ENCODE data around the gene STAB2.

Gene STAB2

DNA sequence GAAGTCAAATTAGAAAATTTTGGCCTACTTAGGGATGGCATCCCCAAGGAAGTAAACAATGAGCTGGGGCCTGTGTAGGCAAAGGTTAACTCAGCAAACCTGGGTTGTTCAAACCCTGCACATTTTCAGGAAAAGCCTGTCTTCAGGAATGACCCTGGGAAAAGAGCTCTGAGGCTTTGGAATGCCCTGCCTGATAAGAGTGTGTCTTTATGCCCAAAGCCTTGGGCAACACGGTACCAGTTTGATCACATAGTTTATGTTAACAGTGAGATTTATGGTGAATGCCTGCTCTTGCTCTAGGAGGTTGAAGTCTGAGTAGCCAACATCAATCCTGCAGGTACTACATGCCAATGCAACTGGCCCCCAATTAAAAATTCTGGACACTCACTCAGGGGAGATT, 28.2 kb upstream of the STAB2 start:
- in situ Hi-C loops (cut with HindIII; ENCODE audit: low pct_ligation_motif_present, low sequenced_read_pairs) = no loop called here
- Histone ChIP-seq H3K4me3 (ENCODE audit: low read depth, low read length) (no peak overlapping the region), H3K27me3 (replicated peaks) (no peaks in the 10 kb centered on the region), H3K36me3 (replicated peaks) (no peaks in the 10 kb centered on the region), H3K27ac (no peak overlapping the region)
- TF ChIP-seq, protein P1, sequence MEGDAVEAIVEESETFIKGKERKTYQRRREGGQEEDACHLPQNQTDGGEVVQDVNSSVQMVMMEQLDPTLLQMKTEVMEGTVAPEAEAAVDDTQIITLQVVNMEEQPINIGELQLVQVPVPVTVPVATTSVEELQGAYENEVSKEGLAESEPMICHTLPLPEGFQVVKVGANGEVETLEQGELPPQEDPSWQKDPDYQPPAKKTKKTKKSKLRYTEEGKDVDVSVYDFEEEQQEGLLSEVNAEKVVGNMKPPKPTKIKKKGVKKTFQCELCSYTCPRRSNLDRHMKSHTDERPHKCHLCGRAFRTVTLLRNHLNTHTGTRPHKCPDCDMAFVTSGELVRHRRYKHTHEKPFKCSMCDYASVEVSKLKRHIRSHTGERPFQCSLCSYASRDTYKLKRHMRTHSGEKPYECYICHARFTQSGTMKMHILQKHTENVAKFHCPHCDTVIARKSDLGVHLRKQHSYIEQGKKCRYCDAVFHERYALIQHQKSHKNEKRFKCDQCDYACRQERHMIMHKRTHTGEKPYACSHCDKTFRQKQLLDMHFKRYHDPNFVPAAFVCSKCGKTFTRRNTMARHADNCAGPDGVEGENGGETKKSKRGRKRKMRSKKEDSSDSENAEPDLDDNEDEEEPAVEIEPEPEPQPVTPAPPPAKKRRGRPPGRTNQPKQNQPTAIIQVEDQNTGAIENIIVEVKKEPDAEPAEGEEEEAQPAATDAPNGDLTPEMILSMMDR (IDR thresholded peaks at IDR 0.05; ENCODE audit: low read depth, low read length, missing control alignments) = no peak
- no peak for DNase-seq

DNA sequence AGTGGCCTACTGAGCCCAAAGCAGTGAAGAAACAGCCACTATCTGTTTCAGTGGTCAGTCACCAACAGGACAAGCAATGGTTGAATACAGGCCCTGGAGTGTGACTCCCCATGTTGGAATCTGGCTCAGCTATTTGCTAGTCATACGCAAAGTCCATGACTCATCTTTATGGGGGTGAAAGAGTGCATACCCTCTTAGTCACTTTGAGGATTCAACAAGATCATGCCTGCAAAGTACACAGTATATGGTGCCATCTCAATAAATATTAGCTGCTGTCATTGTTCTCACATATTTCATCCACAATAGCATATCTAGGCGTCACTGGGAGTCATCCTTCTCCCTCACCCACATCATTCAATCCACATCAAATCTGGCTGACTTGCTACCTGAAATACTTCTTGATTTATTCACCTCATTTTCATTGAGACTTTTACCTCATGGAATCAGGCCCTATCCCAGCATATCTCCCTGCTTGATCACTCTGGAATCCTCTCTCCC, 26.4 kb upstream of the STAB2 start:
- H3K27ac ChIP-seq = peak overlapping the region; percentile 48
- in situ Hi-C loops (cut with HindIII; ENCODE audit: low pct_ligation_motif_present, low sequenced_read_pairs) = no loop called here

DNA sequence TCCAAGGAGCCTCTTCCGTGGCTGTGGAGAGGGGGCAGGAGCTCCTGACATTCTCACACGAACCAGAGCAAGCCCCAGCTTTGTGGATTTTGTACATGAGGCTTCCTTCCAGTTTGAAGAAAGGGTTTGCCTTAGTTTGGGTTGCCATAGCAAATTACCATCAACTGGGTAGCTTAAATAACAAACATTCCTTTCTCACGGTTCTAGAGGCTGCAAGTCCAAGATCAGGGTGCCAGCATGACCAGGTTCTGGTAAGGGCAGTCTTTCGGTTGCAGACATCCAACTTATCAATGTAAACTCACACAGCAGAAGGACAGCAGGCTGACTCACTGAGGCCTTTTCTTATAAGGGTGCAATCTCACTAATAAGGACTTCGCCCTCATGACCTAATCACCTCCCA, 25.9 kb upstream of the STAB2 start:
- DNase-seq = peak; percentile 13
- no peaks in the 10 kb centered on the region for H3K36me3 ChIP-seq (replicated peaks)
- H3K4me3 ChIP-seq (ENCODE audit: low read depth, low read length) = no peak overlapping the region
- peak overlapping the region; percentile 48 for H3K27ac ChIP-seq
- H3K27me3 ChIP-seq (replicated peaks) = no peaks in the 10 kb centered on the region
- in situ Hi-C loops (cut with HindIII; ENCODE audit: low pct_ligation_motif_present, low sequenced_read_pairs) = no loop called here
- TF ChIP-seq, protein P1 (IDR thresholded peaks at IDR 0.05; ENCODE audit: low read depth, low read length, missing control alignments) = no peak

More for the DNA sequence above, 26.4 kb upstream of the STAB2 start:
- H3K27me3 ChIP-seq (replicated peaks) = no peaks in the 10 kb centered on the region
- DNase-seq = peak; percentile 98
- no peaks in the 10 kb centered on the region for H3K36me3 ChIP-seq (replicated peaks)
- no peak overlapping the region for H3K4me3 ChIP-seq (ENCODE audit: low read depth, low read length)
- TF ChIP-seq, protein P1 (IDR thresholded peaks at IDR 0.05; ENCODE audit: low read depth, low read length, missing control alignments) = no peak

DNA sequence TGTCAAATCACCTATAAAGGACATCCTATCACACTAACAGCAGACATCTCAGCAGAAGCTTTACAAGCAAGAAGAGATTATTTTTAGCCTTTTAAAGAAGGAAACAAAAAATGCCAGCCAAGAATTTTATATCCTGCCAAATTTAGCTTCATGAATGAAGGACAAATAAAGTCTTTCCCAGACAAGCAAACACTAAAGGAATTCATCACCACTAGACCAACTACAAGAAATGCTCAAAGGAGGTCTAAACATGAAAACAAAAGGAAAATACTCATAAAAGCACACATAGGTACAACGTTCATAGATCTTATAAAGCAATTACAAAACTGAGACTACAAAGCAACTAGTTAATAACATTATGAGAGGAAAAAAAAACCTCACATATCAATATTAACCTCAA, 20.7 kb upstream of the STAB2 start:
- H3K27me3 ChIP-seq (replicated peaks) = no peaks in the 10 kb centered on the region
- H3K4me3 ChIP-seq (ENCODE audit: low read depth, low read length) = no peak overlapping the region
- no peak for DNase-seq
- in situ Hi-C loops (cut with HindIII; ENCODE audit: low pct_ligation_motif_present, low sequenced_read_pairs) = no loop called here
- H3K36me3 ChIP-seq (replicated peaks) = no peaks in the 10 kb centered on the region
- H3K27ac ChIP-seq = no peak overlapping the region
- TF ChIP-seq, protein P1 (IDR thresholded peaks at IDR 0.05; ENCODE audit: low read depth, low read length, missing control alignments) = no peak

DNA sequence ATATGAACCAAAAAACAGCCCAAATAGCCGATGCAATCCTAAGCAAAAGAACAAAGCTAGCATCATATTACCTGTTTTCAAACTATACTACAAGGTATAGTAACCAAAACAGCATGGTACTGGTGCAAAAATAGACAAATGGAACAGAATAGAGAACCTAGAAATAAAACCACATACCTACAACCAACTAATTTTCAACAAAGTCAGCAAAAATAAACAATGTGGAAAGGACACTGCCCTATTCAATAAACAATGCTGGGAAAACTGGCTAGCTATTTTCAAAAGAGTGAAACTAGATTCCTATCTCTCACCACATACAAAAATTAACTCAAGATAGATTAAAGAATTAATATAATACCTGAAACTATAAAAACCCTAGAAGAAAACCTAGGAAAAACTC, 17.8 kb upstream of the STAB2 start:
- DNase-seq = no peak
- H3K27me3 ChIP-seq (replicated peaks) = no peaks in the 10 kb centered on the region
- H3K27ac ChIP-seq = no peak overlapping the region
- H3K4me3 ChIP-seq (ENCODE audit: low read depth, low read length) = no peak overlapping the region
- TF ChIP-seq, protein P1 (IDR thresholded peaks at IDR 0.05; ENCODE audit: low read depth, low read length, missing control alignments) = no peak
- in situ Hi-C loops (cut with HindIII; ENCODE audit: low pct_ligation_motif_present, low sequenced_read_pairs) = no loop called here
- no peaks in the 10 kb centered on the region for H3K36me3 ChIP-seq (replicated peaks)

DNA sequence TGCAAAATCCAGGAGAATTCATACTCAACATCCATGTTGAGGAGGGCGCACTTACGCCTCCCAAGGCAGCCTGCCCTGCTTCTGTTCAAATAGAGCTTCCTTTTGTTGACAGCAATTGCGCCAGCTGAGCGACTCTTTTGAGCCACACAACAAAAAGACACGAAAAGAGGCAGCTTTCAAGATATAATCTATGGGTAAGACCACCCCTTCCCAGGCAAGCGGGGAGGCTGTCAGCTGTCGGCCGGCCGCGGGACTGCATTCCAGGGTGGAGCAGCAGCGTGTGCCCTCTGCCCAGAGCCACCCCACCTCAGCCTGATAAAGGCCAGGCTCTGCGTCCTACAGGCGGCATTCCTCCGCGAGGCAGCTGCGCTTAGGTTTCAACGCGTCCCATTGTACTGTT, 15.8 kb upstream of the STAB2 start:
- Histone ChIP-seq H3K4me3 (ENCODE audit: low read depth, low read length) (peak overlapping the region; percentile 31), H3K36me3 (replicated peaks) (no peaks in the 10 kb centered on the region), H3K27me3 (replicated peaks) (no peaks in the 10 kb centered on the region), H3K27ac (no peak overlapping the region)
- in situ Hi-C loops (cut with HindIII; ENCODE audit: low pct_ligation_motif_present, low sequenced_read_pairs) = no loop called here
- TF ChIP-seq, protein P1 (IDR thresholded peaks at IDR 0.05; ENCODE audit: low read depth, low read length, missing control alignments) = peak; percentile 12
- DNase-seq = no peak
